Neural cell (in vitro differentiated cells): ENCODE results near the gene ZDHHC1.

Experiments used
- EZH2 ChIP-seq: fragments of 200-600, 300-800 bp; shearing (Covaris generic), sonication (generic); IDR thresholded peaks from 2 replicates; pipeline ENCODE4 v1.6.1; 2014; ENCODE audit warnings: antibody characterized with exemption, low read length, borderline replicate concordance, mild to moderate bottlenecking; ENCODE audit not compliant: insufficient read depth, poor library complexity, severe bottlenecking
- POLR2AphosphoS5 ChIP-seq: IDR thresholded peaks from 2 replicates; pipeline ENCODE4 v1.6.1; 2012
- REST ChIP-seq: IDR thresholded peaks from 2 replicates; pipeline ENCODE4 v1.6.1; 2012; ENCODE audit warnings: borderline replicate concordance
- TF ChIP-seq, protein P1 (sequence below): fragments of 450-650 bp; IDR thresholded peaks from 2 replicates; pipeline ENCODE4 v1.5.1; 2014; ENCODE audit warnings: antibody characterized with exemption, mild to moderate bottlenecking, moderate library complexity; ENCODE audit not compliant: poor library complexity, severe bottlenecking

DNA sequence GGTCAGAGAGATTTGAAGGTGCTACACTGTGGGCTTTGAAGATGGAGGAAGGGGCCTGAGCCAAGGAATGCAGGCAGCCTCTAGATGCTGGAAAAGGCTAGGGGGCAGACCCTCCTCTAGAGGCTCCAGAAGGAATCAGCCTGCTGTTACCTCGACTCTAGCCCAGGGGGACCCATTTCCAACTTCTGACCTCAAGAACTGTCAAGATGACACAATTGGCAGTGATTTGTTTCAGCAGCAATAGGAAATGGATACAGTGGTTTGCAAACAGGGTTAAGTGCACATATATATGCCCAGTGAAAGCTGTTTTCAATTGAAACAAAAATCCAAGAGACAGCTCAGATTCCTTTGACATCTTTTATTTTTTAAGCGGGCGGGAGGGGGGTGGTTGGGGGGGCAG, 3.7 kb upstream of the ZDHHC1 start:
- TF ChIP-seq EZH2 (no peak), POLR2AphosphoS5 (no peak), REST (no peak)
- TF ChIP-seq, protein P1, sequence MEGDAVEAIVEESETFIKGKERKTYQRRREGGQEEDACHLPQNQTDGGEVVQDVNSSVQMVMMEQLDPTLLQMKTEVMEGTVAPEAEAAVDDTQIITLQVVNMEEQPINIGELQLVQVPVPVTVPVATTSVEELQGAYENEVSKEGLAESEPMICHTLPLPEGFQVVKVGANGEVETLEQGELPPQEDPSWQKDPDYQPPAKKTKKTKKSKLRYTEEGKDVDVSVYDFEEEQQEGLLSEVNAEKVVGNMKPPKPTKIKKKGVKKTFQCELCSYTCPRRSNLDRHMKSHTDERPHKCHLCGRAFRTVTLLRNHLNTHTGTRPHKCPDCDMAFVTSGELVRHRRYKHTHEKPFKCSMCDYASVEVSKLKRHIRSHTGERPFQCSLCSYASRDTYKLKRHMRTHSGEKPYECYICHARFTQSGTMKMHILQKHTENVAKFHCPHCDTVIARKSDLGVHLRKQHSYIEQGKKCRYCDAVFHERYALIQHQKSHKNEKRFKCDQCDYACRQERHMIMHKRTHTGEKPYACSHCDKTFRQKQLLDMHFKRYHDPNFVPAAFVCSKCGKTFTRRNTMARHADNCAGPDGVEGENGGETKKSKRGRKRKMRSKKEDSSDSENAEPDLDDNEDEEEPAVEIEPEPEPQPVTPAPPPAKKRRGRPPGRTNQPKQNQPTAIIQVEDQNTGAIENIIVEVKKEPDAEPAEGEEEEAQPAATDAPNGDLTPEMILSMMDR = no peak
